HTERT RPE-1 (cell line): Measurements from ENCODE around the gene SHISA5.
"Not testable (repeated sequence)": the region's sequence is repeated elsewhere in the genome, so short reads cannot be mapped to it uniquely, and the experiment has no call there.

Experiments
- in situ Hi-C: fragments of 300-500 bp; cut with MboI; formaldehyde crosslinking; loops from 4 replicates; pipeline ENCODE4 v1.14.3; 2020; ENCODE audit warnings: low sequenced_read_pairs

The SHISA5 gene

GRCh38 chr3:48461767-48462166 is 42.2 kb downstream of the SHISA5 start:
- in situ Hi-C loops: not testable (repeated sequence)

- in situ Hi-C loops: no loop called here
Measured at GRCh38 chr3:48460517-48460902, 43.5 kb downstream of the SHISA5 start.

GRCh38 chr3:48459773-48460516 is 44.0 kb downstream of the SHISA5 start:
- in situ Hi-C loops: no loop called here

GRCh38 chr3:48459331-48459730 is 44.6 kb downstream of the SHISA5 start:
- in situ Hi-C loops: no loop called here

- in situ Hi-C loops: no loop called here
Measured at GRCh38 chr3:48456456-48456855, 47.5 kb downstream of the SHISA5 start.

GRCh38 chr3:48451270-48451669 is 52.7 kb downstream of the SHISA5 start:
- in situ Hi-C loops: no loop called here

- in situ Hi-C loops: no loop called here
Measured at GRCh38 chr3:48446425-48447193, 57.4 kb downstream of the SHISA5 start, which contains the start of gene ATRIP. TSS of gene ATRIP (plus strand) at chr3:48446737. CDS start at chr3:48446846, 109 bp downstream.

GRCh38 chr3:48446043-48446424 is 57.9 kb downstream of the SHISA5 start:
- in situ Hi-C loops: no loop called here

GRCh38 chr3:48445277-48445882 is 58.6 kb downstream of the SHISA5 start:
- in situ Hi-C loops: no loop called here

GRCh38 chr3:48441940-48442339 is 62.0 kb downstream of the SHISA5 start:
- in situ Hi-C loops: no loop called here

- in situ Hi-C loops: no loop called here
Measured at GRCh38 chr3:48440590-48440958, 63.4 kb downstream of the SHISA5 start.

GRCh38 chr3:48439820-48440589 is 64.0 kb downstream of the SHISA5 start, which contains the start of the genes CCDC51 and TMA7:
TSS of gene CCDC51 (minus strand) at chr3:48440119. CDS start at chr3:48435128, 4,991 bp downstream.
TSS of gene TMA7 (plus strand) at chr3:48440257. CDS start at chr3:48440297, 40 bp downstream.
- in situ Hi-C loops: no loop called here

- in situ Hi-C loops: no loop called here
Measured at GRCh38 chr3:48437812-48438211, 66.2 kb downstream of the SHISA5 start.

- in situ Hi-C loops: no loop called here
Measured at GRCh38 chr3:48436855-48437254, 67.1 kb downstream of the SHISA5 start.

GRCh38 chr3:48436477-48436787 is 67.5 kb downstream of the SHISA5 start:
- in situ Hi-C loops: no loop called here

GRCh38 chr3:48435774-48436476 is 68.0 kb downstream of the SHISA5 start:
- in situ Hi-C loops: no loop called here

GRCh38 chr3:48435223-48435595 is 68.8 kb downstream of the SHISA5 start:
- in situ Hi-C loops: no loop called here

GRCh38 chr3:48434591-48435222 is 69.3 kb downstream of the SHISA5 start:
- in situ Hi-C loops: no loop called here

- in situ Hi-C loops: no loop called here
Measured at GRCh38 chr3:48433472-48434118, 70.4 kb downstream of the SHISA5 start.
